Measurements from ENCODE around the gene FAM24A. TPM values are rescaled to one million over a fixed set of nuclear protein-coding genes. Genes with fewer than 3 reads are reported as not detected.

Gene FAM24A
- total RNA-seq, 1 experiment from 2014 or later: not detected

DNA sequence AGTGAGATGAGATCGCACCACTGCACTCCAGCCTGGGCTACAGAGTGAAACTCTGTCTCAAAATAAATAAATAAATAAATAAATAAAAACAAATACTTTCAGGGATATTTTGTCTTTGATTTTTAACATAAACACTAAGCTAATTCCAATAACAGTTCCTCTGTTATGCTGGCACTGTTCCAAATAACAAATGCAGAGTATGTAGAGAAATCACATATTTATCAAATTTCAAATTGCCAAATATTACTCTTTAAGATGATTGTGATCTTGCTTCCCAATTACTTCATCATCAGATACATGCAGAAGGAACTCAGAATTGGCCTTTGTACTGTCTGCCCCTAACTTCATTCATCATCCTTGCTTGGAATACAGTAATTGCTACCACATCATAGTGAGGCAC is 19.7 kb downstream of the FAM24A start:
- DNase-seq (ENCODE audit: low read depth): no peak

DNA sequence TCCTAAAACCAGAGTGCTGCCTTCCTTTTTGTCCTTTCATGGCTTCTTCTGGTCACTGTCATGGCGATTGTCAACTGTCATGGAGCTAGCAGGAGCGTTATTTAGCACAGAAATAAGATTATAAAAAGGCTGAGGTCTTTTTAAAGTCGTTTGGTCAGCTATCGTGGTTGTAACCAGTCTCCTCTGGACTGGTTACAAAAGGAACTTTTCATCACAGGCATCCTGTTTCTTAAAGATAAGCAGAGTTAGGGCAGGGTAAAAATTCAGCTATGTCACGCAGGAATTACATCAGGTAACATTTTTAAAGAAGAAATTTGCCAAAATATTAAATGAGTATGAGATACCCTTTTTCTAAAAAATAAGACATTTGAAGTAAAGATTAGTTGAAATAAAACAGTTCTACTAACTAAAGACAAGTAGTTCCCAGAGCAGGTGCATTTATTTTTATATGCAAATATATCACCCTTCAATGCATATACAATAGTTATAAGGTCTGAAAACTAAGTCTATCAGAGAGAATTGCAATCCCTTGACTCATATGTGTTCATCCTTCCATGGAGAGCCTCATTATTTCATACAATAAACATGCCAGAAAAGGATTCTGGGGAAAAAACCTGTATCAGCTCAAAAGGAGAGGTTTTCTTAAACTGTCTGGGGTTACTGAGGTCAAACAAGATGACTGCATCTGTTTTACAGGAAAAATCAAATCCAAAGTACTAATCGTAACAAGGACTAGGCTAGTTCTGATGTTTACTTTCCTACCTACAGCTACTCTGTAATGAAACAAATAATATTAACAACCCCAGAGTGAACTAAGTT is 20.9 kb downstream of the FAM24A start:
- no peak for DNase-seq (ENCODE audit: low read depth)

DNA sequence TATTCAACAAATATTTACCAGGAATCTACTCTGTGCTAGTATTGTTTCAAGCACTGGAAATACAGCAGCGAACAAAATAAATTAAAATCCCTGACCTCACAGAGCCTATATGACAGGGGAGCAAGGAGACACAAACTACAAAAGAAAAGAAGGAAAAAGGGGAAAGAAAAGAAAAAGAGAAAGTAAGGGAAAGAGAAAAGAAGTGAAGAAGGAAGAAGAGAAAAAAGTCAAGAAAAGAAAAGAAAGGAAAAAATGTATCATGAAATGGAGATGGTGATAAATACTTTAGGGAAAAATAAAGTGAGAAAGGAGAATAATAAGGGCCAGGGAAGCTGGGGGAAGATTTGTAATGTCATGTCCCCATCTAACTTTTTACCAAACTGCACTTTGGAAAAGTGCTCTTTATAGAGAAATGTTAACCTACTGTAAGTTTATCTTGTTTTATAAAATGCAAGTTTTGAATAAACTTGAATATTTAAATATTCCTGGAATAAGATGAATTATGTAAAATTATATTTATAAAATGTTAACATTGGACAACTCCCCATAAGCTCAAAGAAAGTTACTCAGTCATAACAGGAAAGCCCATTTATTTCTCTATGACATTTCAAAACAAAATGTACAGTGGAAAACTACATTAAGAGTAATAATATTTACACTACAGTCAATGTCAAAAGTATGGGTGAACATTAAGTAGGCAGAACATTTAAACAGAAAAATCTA is 28.9 kb downstream of the FAM24A start:
- DNase-seq (ENCODE audit: low read depth): no peak

DNA sequence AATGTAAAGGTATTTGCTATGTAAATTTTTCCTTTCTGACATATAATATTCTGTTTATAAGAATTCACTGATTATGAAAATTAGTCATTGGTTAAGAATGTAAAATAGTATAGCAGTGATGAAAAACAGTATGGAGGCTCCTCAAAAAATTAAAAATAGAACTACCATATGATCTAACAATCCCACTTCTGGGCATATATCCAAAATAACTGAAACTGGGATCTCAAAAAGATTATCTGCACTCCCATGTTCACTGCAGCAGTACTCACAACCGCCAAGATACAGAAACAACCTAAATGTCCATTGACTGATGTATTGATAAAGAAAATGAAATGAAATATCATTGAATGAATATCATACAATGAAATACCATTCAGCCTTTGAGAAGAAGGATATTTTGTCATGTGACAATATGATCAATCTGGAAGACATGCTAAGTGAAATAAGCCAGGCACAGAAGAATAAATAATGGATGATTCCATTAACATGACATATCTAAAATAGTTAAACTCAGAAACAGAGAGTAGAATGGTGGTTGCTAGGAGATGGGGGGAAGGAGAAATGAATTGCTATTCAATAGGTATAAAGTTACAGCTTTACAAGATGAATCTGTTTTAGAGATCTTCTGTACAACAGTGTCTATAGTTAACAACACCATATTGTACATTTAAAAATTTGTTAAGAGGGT is 29.6 kb downstream of the FAM24A start:
- peak; percentile 72 for DNase-seq (ENCODE audit: low read depth)

DNA sequence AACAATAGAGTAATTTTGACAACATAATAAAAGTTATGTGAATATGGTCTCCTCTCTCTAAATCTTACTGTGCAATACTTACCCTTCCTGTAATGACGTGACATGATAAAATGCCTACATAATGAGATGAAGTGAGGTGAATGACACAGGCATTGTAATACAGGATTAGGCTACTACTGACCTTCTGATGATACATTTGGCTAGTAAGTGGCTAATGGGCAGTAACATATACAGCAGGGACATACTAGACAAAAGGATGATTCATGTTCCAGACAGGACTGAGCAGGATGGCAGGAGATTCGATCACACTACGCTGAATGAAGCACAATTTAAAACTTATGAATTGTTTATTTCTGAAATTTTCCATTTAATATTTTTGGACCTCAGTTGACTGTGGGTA is 38.9 kb downstream of the FAM24A start:
- DNase-seq (ENCODE audit: low read depth): no peak

DNA sequence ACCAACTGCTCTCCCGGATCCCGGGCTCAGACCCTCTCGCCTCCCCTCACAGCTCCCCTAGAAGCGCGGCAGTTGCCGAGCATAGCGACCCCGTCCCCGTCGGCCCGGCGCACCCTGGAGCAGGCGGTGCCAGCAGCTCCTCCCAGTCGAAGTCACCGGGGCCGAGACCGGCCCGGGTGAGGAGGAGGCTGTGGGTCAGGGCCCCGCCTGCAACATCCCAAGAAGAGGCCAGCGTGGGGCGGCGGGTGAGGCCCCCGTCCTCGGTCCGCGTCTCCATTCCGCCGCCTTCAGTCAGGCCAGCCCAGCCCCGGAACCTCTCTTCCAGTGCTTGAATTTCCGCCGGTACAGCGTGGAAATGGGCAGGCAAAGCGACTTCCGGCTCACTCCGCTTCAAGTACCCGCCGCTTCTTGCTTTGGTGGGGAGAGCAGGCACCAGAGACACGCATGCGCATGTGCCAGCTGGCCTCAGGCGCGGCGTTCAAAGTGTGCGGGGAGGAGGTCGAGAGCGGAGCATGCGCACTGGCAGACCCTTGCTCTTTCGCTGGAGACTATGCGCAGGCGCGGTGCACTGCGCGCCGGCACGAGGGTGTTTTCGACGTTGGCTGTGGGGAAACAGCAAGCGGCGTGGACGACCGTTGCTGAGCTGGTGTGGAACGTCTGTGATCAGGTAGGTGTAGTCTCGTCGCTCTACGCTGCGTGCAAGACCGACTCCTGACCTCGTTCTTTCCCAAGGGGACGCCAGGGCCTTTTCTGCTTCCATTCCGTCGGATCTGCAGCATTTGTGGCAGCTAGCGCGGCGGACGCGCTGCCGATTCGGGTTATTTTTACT is 43.7 kb downstream of the FAM24A start, which contains the start of gene C10orf88:
TSS of gene C10orf88 (minus strand) at position 326 of the 829 bp plus-strand sequence. CDS start at position 277, 49 bp downstream.
- DNase-seq (ENCODE audit: low read depth): peak; percentile 98

DNA sequence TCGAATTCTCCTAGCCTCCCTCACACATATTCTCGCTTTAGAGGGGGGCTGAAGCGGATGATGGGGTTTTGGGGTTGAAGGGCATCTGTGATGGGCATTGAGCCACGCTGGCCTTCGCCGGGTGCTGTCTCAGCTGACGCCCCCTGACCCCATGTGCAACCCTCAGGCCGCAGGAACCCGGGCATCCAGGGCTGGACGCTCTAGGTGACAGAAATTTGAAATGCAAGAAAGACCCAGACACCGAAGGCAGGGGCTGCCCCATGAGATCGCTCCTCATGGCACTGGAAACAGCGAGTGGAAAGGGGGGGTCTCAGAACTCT is 44.3 kb downstream of the FAM24A start:
- DNase-seq (ENCODE audit: low read depth): no peak

DNA sequence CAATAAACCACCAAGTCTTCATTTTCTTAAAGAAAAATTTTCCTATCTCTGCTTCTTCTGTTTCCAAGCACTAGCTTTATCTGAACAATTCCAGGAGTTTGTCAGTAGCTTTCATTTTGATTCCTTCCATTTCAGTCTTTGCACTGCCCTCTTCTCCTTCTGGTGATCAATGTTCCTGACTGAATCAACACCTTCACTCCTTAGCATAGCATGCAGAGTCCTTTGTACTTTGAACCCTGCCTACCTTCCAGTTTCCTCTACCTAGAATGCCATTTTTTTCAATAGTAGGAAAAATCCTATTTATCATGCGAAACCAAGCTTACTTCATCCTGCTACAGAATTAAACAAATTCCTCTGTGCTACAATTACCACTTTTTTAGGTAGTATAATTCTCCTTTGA is 45.5 kb downstream of the FAM24A start:
- DNase-seq (ENCODE audit: low read depth): no peak

DNA sequence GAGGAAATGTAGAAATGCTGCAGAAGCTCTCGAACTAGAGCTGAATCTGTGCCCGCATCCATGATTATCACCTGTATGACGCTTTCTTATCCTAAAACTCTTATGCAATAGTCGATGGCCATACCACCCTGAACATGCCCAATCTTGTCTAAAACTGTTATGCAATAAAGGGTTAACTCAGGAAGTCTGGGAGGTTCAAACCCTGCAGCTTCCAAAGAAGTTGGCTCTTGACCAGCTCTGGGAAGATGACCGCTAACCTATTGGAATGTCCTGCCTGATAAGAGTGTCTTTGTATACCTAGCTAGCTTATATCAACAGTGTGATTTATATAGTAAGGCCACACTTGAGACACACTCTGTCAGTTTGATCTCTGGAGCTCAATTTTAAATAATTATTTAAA is 47.1 kb downstream of the FAM24A start:
- no peak for DNase-seq (ENCODE audit: low read depth)

DNA sequence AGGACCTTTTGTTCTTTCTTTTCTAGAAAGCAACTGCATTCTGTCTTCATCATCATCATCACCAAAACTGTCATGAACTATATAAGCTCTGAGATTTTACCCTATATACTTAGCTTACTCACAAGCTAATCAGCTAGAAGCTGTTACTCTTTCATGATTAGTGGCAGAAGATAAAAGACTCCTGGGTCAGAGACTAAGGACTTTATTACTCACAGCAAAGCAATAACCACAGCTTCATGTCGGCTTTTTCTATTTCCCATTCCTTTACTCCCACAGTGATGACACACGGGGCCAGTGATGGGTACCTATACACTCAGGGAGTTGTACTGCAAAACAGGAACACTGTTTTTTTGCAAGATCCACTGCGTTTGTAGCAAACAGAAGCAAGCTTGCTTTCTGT is 52.0 kb downstream of the FAM24A start:
- no peak for DNase-seq (ENCODE audit: low read depth)

Other genes starting within 250 kb of the FAM24A start
- not detected in 2 replicates for gene C10orf120, start 210.8 kb upstream of the FAM24A start, total RNA-seq (2014; rRNA removed)
- gene CUZD1, start 64.8 kb upstream of the FAM24A start, total RNA-seq (2014; rRNA removed): 2.5 and 4.8 TPM in 2 replicates
- 38.1 and 48.2 TPM in 2 replicates for gene FAM24B, start 31.0 kb upstream of the FAM24A start, total RNA-seq (2014; rRNA removed)
- gene C10orf88, start 43.6 kb downstream of the FAM24A start, total RNA-seq (2014; rRNA removed): 13.4 and 16.9 TPM in 2 replicates
- 5.6 and 9.4 TPM in 2 replicates for gene PSTK, start 69.8 kb downstream of the FAM24A start, total RNA-seq (2014; rRNA removed)
- gene IKZF5, start 98.2 kb downstream of the FAM24A start, total RNA-seq (2014; rRNA removed): 3.5 and 4.5 TPM in 2 replicates
- 8.4 and 9.2 TPM in 2 replicates for gene ACADSB, start 98.4 kb downstream of the FAM24A start, total RNA-seq (2014; rRNA removed)
- gene HMX3, start 225.4 kb downstream of the FAM24A start, total RNA-seq (2014; rRNA removed): not detected in 2 replicates
- gene HMX2, start 237.5 kb downstream of the FAM24A start, total RNA-seq (2014; rRNA removed): not detected in 2 replicates
- 361 and 363 TPM in 2 replicates for gene BUB3, start 243.8 kb downstream of the FAM24A start, total RNA-seq (2014; rRNA removed)